Calu3 (cell line): ENCODE data around the gene CRACDL. TPM values are rescaled to one million over a fixed set of nuclear protein-coding genes. Genes with fewer than 3 reads are reported as not detected.

Experiments
- BruUV-seq: library from RNA; stranded (reverse); fragments of 400-500 nt; replicated peaks from 2 replicates; lab custom pipeline; 2021; lab: Mats Ljungman, UMichigan
- CTCF ChIA-PET: fragments of 300-600 bp; sonication (Branson Sonifier 250); formaldehyde crosslinking; loops from one replicate; lab custom pipeline; 2022; ENCODE audit warnings: antibody characterized with exemption; lab: Charles Lee
- DNase-seq: peaks from one replicate; pipeline ENCODE4 v3.0.0; 2022
- H3K27ac Mint-ChIP-seq: one replicate; pipeline ENCODE4 v1.8.0; 2022; ENCODE audit warnings: mixed read lengths; ENCODE audit not compliant: unreplicated experiment
- H3K27me3 Mint-ChIP-seq: one replicate; pipeline ENCODE4 v1.8.0; 2022; ENCODE audit warnings: mixed read lengths; ENCODE audit not compliant: unreplicated experiment
- H3K36me3 Mint-ChIP-seq: one replicate; pipeline ENCODE4 v1.8.0; 2022; ENCODE audit warnings: mild to moderate bottlenecking, moderate library complexity, mixed read lengths; ENCODE audit not compliant: insufficient read depth, unreplicated experiment
- H3K4me1 Mint-ChIP-seq: one replicate; pipeline ENCODE4 v1.8.0; 2022; ENCODE audit warnings: mild to moderate bottlenecking, low read depth, mixed read lengths; ENCODE audit not compliant: unreplicated experiment
- H3K4me3 Mint-ChIP-seq: one replicate; pipeline ENCODE4 v1.8.0; 2022; ENCODE audit warnings: mild to moderate bottlenecking, low read depth, moderate library complexity, mixed read lengths; ENCODE audit not compliant: unreplicated experiment
- H3K9me3 Mint-ChIP-seq: one replicate; pipeline ENCODE4 v1.8.0; 2022; ENCODE audit warnings: low read depth, mixed read lengths; ENCODE audit not compliant: unreplicated experiment
- CTCF ChIP-seq: fragments of 200-600 bp; IDR thresholded peaks from one replicate; pipeline ENCODE4 v1.8.0; 2022; ENCODE audit warnings: antibody characterized with exemption; ENCODE audit not compliant: unreplicated experiment
- intact Hi-C: fragments of 100-400 bp; cut with micrococcal nuclease; formaldehyde crosslinking; loops from one replicate; pipeline ENCODE4 v1.10.0; 2022; ENCODE audit not compliant: unreplicated experiment
- total RNA-seq: library from RNA; stranded (reverse); gene quantifications from 2 replicates; pipeline ENCODE4 v1.2.3, GENCODE V29; 2022

CRACDL gene
- total RNA-seq, 1 experiment from 2014 or later = 16.2 TPM

DNA sequence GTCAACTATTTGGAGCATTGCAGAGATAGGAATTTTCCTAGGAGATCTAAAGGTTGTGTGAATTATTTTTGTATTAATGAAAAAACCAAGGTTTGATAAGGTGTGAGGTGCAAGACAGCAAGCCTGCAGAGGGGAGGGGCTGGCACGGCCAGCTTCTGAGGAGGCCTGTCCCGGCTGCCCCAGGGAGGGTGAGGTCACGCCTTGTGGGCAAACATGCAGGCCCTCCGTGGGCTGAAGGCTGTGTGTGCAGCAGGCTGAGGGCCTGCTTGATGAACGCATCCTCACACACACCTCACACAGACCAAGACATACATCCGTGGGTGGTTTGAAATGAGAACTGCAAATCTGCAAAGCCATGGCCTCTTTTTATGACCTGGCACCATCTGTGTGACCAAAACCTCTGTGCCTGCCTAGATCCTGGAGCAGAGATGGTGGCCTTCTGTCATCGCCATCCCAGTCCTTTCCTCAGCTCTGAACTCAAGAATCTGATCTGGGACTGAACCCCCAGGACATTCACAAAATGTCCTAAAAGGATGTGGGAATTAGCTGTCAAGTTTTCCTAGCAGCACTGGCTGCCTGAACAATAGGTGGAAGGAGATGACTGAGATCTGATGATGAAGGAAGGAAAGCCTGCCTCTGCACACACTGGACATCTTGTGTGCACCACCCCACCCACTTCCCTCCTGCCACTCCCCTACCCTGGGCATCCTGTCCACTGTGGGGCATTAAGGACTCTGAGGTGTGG lies 102.7 kb downstream of the CRACDL start:
- BruUV-seq = no TSS peak
- no peaks in the 10 kb centered on the region for H3K9me3 Mint-ChIP-seq
- CTCF ChIA-PET = no interaction called here
- no peak overlapping the region for H3K4me3 Mint-ChIP-seq
- H3K27me3 Mint-ChIP-seq = no peaks in the 10 kb centered on the region
- peaks cover 4% of the 10 kb centered on the region for H3K36me3 Mint-ChIP-seq
- H3K27ac Mint-ChIP-seq = no peak overlapping the region
- peaks cover 8% of the 10 kb centered on the region for H3K4me1 Mint-ChIP-seq
- no peak for DNase-seq
- no peak for TF ChIP-seq CTCF
- intact Hi-C loops = loop anchor here (10.0 kb wide), 1 partner anchor 109 kb away; no protein-coding TSS in a partner anchor

DNA sequence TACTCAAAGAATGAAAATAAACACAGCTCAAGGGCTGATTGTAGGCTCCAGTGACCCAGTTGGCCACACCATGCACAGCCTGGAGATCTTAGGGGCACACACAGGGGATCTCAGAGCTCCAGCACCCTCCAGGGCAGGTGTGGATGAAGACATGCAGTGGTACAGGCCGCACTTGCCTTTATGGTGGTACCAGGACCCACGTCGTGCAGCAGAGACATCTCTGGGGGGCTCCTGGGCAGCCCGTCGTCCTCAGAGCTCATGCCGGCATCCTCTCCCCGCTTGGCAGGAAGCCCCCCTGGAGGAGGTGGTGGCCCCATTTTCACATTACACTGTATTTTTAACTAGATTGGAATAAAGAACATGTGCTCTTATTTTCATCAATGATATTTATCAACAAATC lies 103.9 kb downstream of the CRACDL start:
- Mint-ChIP-seq H3K27me3 (no peaks in the 10 kb centered on the region), H3K4me3 (no peak overlapping the region), H3K36me3 (peaks cover 4% of the 10 kb centered on the region), H3K9me3 (no peaks in the 10 kb centered on the region), H3K4me1 (peaks cover 8% of the 10 kb centered on the region), H3K27ac (no peak overlapping the region)
- BruUV-seq = no TSS peak
- no peak for DNase-seq
- intact Hi-C loops = loop anchor here (10.0 kb wide), 1 partner anchor 107 kb away; no protein-coding TSS in a partner anchor
- CTCF ChIA-PET = no interaction called here
- no peak for TF ChIP-seq CTCF

DNA sequence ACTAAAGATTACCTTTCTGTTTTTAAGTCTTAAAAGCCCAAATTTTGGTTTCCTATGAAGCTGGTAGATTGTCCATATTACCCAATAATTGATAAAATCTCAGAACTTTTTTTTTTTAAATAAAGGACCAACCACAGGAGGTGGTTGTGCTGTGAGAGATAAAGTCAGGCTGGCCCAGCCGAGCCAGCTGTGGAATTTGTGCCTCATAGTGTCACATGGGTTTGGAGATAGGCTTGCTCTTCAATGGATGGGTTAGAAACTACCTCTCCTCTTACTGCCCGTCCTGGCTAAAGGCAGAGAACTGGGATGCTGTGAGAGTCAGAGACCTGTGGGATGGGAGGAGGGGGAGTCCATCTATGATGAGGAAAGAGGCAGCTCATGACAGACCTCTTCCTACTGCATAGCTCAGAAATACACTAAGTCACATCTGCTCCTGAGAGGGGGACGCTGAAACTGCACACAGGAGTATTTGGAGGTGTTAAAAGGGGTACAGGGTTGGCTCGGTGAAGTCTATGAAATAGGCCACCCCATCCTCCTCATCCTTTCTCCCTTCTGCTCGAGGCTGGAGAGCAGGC lies 105.4 kb downstream of the CRACDL start:
- Mint-ChIP-seq H3K36me3 (peaks cover 12% of the 10 kb centered on the region), H3K27ac (no peak overlapping the region), H3K27me3 (no peaks in the 10 kb centered on the region), H3K4me3 (no peak overlapping the region), H3K9me3 (no peaks in the 10 kb centered on the region), H3K4me1 (peaks cover 3% of the 10 kb centered on the region)
- CTCF ChIA-PET = no interaction called here
- intact Hi-C loops = loop anchor here (10.0 kb wide), 1 partner anchor 106 kb away; no protein-coding TSS in a partner anchor
- no peak for TF ChIP-seq CTCF
- DNase-seq = no peak
- no TSS peak for BruUV-seq

DNA sequence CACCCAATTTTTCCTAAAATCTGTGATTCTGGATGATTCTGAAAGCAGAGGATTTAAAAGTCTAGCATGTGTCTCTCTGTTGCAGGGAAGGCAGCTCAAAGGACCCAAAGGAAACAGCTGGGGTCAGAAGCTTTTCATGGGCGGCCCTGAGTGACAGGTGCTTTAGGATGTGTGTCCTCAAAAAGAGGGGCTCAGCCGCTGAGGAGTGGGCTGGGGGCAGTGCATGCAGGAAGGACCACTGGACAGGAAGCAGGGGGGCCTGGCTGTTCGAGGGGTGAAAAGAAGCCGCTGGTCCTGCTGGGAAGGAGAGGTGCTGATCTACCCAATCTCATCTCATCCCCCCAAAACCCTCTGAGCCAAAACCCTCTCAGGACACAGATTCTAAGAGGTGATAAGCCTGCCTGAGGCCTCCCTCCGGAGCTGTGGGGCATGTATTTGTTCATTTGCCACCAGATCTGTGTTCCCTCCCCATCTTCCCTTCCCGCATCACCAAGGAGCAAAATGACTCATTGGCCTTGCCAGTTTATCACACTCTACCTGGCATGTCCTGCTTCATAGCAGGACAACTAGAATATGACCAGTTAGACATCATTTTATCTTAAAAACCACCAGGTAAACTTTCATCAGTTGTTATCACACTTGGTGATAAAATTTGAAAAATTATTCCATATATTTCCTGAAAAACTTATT lies 106.3 kb downstream of the CRACDL start:
- TF ChIP-seq CTCF = no peak
- intact Hi-C loops = loop anchor here (10.0 kb wide), 1 partner anchor 105 kb away; no protein-coding TSS in a partner anchor
- Mint-ChIP-seq H3K4me3 (no peak overlapping the region), H3K36me3 (peaks cover 17% of the 10 kb centered on the region), H3K4me1 (no peaks in the 10 kb centered on the region), H3K27ac (no peak overlapping the region), H3K27me3 (no peaks in the 10 kb centered on the region), H3K9me3 (no peaks in the 10 kb centered on the region)
- no peak for DNase-seq
- no TSS peak for BruUV-seq
- CTCF ChIA-PET = interaction anchor here (0.9 kb wide), 1 partner anchor 98 kb away, joined by 3 read pairs; the partner anchor contains the start of gene MGAT4A
